Caco-2 (cell line): Measurements from ENCODE around the gene EMILIN2. TPM values are rescaled to one million over a fixed set of nuclear protein-coding genes. Genes with fewer than 3 reads are reported as not detected.

ENCODE experiments used
- BruUV-seq: library from RNA; stranded (reverse); fragments of 400-500 nt; replicated peaks from 2 replicates; lab custom pipeline; 2021; lab: Mats Ljungman, UMichigan
- CTCF ChIA-PET: fragments of 300-600 bp; sonication (Branson Sonifier 250); formaldehyde crosslinking; loops from one replicate; lab custom pipeline; 2022; ENCODE audit warnings: antibody characterized with exemption; lab: Charles Lee
- POLR2A ChIA-PET: fragments of 300-600 bp; sonication (Branson Sonifier 250); formaldehyde crosslinking; loops from one replicate; lab custom pipeline; 2022; ENCODE audit warnings: antibody characterized with exemption; lab: Charles Lee
- DNase-seq, 2 experiments: peaks; one replicate each; pipeline versions ENCODE4 v3.0.0 to v3.0.0-alpha.2; 2020 to 2022
- H3K27me3 ChIP-seq: replicated peaks from 2 replicates; pipeline ENCODE4 v1.6.0; 2011; ENCODE audit warnings: low read length; ENCODE audit not compliant: control insufficient read depth, insufficient read depth
- H3K36me3 ChIP-seq: 2 replicates; pipeline ENCODE4 v1.5.1; 2011; ENCODE audit warnings: low read length; ENCODE audit not compliant: control insufficient read depth, insufficient read depth
- H3K4me1 ChIP-seq: fragments of 250-450 bp; sonication (Bioruptor Pico); 2 replicates; pipeline ENCODE4 v1.5.1; 2020; ENCODE audit warnings: mild to moderate bottlenecking
- H3K4me3 ChIP-seq: 2 replicates; pipeline ENCODE4 v1.5.1; 2011; ENCODE audit warnings: low read depth, mild to moderate bottlenecking, control low read depth, low read length
- H3K9me3 ChIP-seq: fragments of 250-450 bp; sonication (Bioruptor Pico); 2 replicates; pipeline ENCODE4 v1.5.1; 2020; ENCODE audit warnings: mild to moderate bottlenecking, moderate library complexity
- H3K27ac Mint-ChIP-seq: one replicate; pipeline ENCODE4 v1.8.0; 2022; ENCODE audit warnings: mixed read lengths; ENCODE audit not compliant: unreplicated experiment
- H3K27me3 Mint-ChIP-seq: one replicate; pipeline ENCODE4 v1.8.0; 2022; ENCODE audit warnings: mixed read lengths; ENCODE audit not compliant: insufficient read depth, unreplicated experiment
- H3K36me3 Mint-ChIP-seq: one replicate; pipeline ENCODE4 v1.8.0; 2022; ENCODE audit warnings: mild to moderate bottlenecking, mixed read lengths; ENCODE audit not compliant: insufficient read depth, unreplicated experiment
- H3K4me1 Mint-ChIP-seq: one replicate; pipeline ENCODE4 v1.8.0; 2022; ENCODE audit warnings: low read depth, mixed read lengths; ENCODE audit not compliant: unreplicated experiment
- H3K4me3 Mint-ChIP-seq: one replicate; pipeline ENCODE4 v1.8.0; 2022; ENCODE audit warnings: mild to moderate bottlenecking, moderate library complexity, mixed read lengths; ENCODE audit not compliant: unreplicated experiment
- H3K9me3 Mint-ChIP-seq: one replicate; pipeline ENCODE4 v1.8.0; 2022; ENCODE audit warnings: mixed read lengths; ENCODE audit not compliant: unreplicated experiment
- CTCF ChIP-seq, 2 experiments: fragments of 200-600 bp in 1 of 2; IDR thresholded peaks; 1 replicate in 1 of 2; 2 replicates in 1 of 2; pipeline versions ENCODE4 v1.5.1 to v1.8.0; 2011 to 2022; ENCODE audit warnings: antibody characterized with exemption in 1 of 2, control low read depth in 1 of 2, inconsistent platforms in 1 of 2, low read depth in 1 of 2, low read length in 1 of 2, mild to moderate bottlenecking in 1 of 2, moderate library complexity in 1 of 2; ENCODE audit not compliant: insufficient read depth in 1 of 2, severe bottlenecking in 1 of 2, unreplicated experiment in 1 of 2
- intact Hi-C: fragments of 100-400 bp; cut with micrococcal nuclease; formaldehyde crosslinking; loops from one replicate; pipeline ENCODE4 v1.10.0; 2022; ENCODE audit not compliant: unreplicated experiment
- total RNA-seq: library from RNA; stranded (reverse); gene quantifications from 2 replicates; pipeline ENCODE4 v1.2.3, GENCODE V29; 2022

EMILIN2 gene
- total RNA-seq, 1 experiment from 2014 or later, result 53.4 TPM

DNA sequence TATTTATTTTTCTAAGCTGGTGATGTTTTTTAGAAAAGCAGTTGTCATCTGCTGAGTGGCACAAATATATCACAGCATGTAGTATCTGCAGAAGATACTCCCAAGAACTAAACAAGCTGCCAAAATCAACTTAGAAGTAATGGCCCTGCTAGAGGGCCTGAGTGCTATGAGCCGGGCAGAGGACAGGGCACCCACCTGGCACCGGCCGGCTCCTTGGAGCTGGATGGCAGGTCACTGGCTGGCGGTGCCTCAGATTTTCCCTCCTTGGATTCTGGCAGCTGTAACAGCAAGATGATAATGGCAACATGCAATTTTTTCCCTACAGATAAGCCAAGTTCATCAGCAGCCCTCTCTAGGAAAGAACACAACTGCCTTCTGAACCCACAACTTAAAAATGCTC, 79.7 kb downstream of the EMILIN2 start:
- H3K9me3 Mint-ChIP-seq, result no peaks in the 10 kb centered on the region
- no peaks in the 10 kb centered on the region for H3K4me1 Mint-ChIP-seq
- Histone ChIP-seq H3K4me3 (no peak overlapping the region), H3K36me3 (no peaks in the 10 kb centered on the region; the same call in none of the 2 replicates), H3K4me1 (no peaks in the 10 kb centered on the region), H3K27me3 (no peaks in the 10 kb centered on the region), H3K9me3 (no peaks in the 10 kb centered on the region)
- no peak overlapping the region for H3K4me3 Mint-ChIP-seq
- CTCF ChIA-PET, result no interaction called here
- POLR2A ChIA-PET, result no interaction called here
- no peak for DNase-seq
- TF ChIP-seq CTCF (IDR thresholded peaks at IDR 0.05; ENCODE audit: insufficient read depth in 1 of 2, low read depth in 1 of 2, low read length in 1 of 2, severe bottlenecking in 1 of 2, unreplicated experiment in 1 of 2), result no peak
- H3K27ac Mint-ChIP-seq, result no peak overlapping the region
- no TSS peak for BruUV-seq
- H3K27me3 Mint-ChIP-seq, result no peaks in the 10 kb centered on the region
- intact Hi-C loops, result no loop called here
- peaks cover 73% of the 10 kb centered on the region for H3K36me3 Mint-ChIP-seq

DNA sequence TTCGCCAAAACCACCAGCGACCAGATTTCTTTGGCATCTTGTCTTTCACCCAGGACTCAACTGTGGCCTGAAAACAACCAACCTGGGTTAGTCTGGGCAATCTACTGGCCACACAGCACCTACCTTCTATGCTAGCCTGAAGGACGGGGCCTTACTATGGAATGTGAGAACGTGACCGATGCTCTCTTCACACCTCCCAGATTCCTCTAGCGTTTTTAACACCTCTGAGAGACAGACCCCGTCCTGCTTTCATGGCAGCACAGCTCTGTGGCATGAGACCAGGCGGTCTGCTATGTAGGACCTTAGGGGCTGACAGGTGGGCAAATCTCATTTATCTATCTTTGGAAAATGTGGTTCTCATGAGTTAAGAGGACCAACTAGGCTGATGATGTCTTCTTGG, 80.9 kb downstream of the EMILIN2 start:
- intact Hi-C loops, result no loop called here
- Mint-ChIP-seq H3K4me1 (peaks cover 5% of the 10 kb centered on the region), H3K27ac (no peak overlapping the region), H3K27me3 (no peaks in the 10 kb centered on the region), H3K4me3 (no peak overlapping the region), H3K9me3 (no peaks in the 10 kb centered on the region), H3K36me3 (peaks cover 67% of the 10 kb centered on the region)
- no peaks in the 10 kb centered on the region for H3K4me1 ChIP-seq
- DNase-seq, result no peak
- H3K9me3 ChIP-seq, result no peaks in the 10 kb centered on the region
- TF ChIP-seq CTCF (IDR thresholded peaks at IDR 0.05; ENCODE audit: insufficient read depth in 1 of 2, low read depth in 1 of 2, low read length in 1 of 2, severe bottlenecking in 1 of 2, unreplicated experiment in 1 of 2), result no peak
- CTCF ChIA-PET, result no interaction called here
- H3K36me3 ChIP-seq, result no peaks in the 10 kb centered on the region; the same call in none of the 2 replicates
- no TSS peak for BruUV-seq
- POLR2A ChIA-PET, result no interaction called here
- H3K27me3 ChIP-seq, result no peaks in the 10 kb centered on the region
- no peak overlapping the region for H3K4me3 ChIP-seq

- peaks cover 47% of the 10 kb centered on the region for H3K36me3 Mint-ChIP-seq
Observed at GRCh38 chr18:2932247-2933181, 85.7 kb downstream of the EMILIN2 start.

More at GRCh38 chr18:2932247-2933181, 85.7 kb downstream of the EMILIN2 start:
- Mint-ChIP-seq H3K4me1 (peaks cover 6% of the 10 kb centered on the region), H3K9me3 (no peaks in the 10 kb centered on the region), H3K27ac (no peak overlapping the region), H3K27me3 (no peaks in the 10 kb centered on the region), H3K4me3 (no peak overlapping the region)
- peak; percentile 73 to 75 for TF ChIP-seq CTCF (IDR thresholded peaks at IDR 0.05; ENCODE audit: insufficient read depth in 1 of 2, low read depth in 1 of 2, low read length in 1 of 2, severe bottlenecking in 1 of 2, unreplicated experiment in 1 of 2)
- CTCF ChIA-PET, result interaction anchor here (1.1 to 1.8 kb wide), 2 partner anchors 219 to 314 kb away, joined by 4 read pairs; no protein-coding TSS in a partner anchor
- H3K4me3 ChIP-seq, result no peak overlapping the region
- H3K27me3 ChIP-seq, result no peaks in the 10 kb centered on the region
- no peaks in the 10 kb centered on the region for H3K9me3 ChIP-seq
- no peaks in the 10 kb centered on the region for H3K4me1 ChIP-seq
- intact Hi-C loops, result loop anchor here (1.0 to 5.0 kb wide), 7 partner anchors 53 to 735 kb away; no protein-coding TSS in a partner anchor
- H3K36me3 ChIP-seq, result peaks cover 2% of the 10 kb centered on the region
- POLR2A ChIA-PET, result interaction anchor here (0.6 kb wide), 1 partner anchor 107 kb away, joined by 6 read pairs; no protein-coding TSS in a partner anchor
- DNase-seq, result peak in 1 of 2 experiments; percentile 68
- BruUV-seq, result no TSS peak
